HepG2 (cell line): ENCODE measurements around the gene CSNK1D. TPM values are rescaled to one million over a fixed set of nuclear protein-coding genes. Genes with fewer than 3 reads are reported as not detected.

Source experiments
- ARNT2 ChIP-seq: sonication (generic); formaldehyde crosslinking; IDR thresholded peaks from 2 replicates; pipeline ENCODE4 v1.8.0; 2022; ENCODE audit warnings: mild to moderate bottlenecking, low read depth, missing genetic modification reagents, moderate library complexity
- CCAR2 ChIP-seq: fragments of 200-400 bp; formaldehyde crosslinking; optimal IDR thresholded peaks from 2 replicates; pipeline ENCODE3; 2018; ENCODE audit warnings: low read depth, mild to moderate bottlenecking, low read length, moderate library complexity
- E2F1 ChIP-seq: sonication (generic); formaldehyde crosslinking; IDR thresholded peaks from 2 replicates; pipeline ENCODE4 v1.5.0; 2020; ENCODE audit warnings: missing genetic modification reagents
- ETV6 ChIP-seq: sonication (generic); formaldehyde crosslinking; conservative IDR thresholded peaks from 2 replicates; pipeline ENCODE4 v1.4.0; 2020; ENCODE audit warnings: missing genetic modification reagents
- FOXK1 ChIP-seq: sonication (generic); formaldehyde crosslinking; IDR thresholded peaks from 2 replicates; pipeline ENCODE4 v1.4.0; 2020; ENCODE audit warnings: low read depth, missing genetic modification reagents, borderline replicate concordance
- GATAD2A ChIP-seq: IDR thresholded peaks from 2 replicates; pipeline ENCODE4 v1.6.1; 2016
- KAT8 ChIP-seq: IDR thresholded peaks from 2 replicates; pipeline ENCODE4 v1.6.1; 2016; ENCODE audit warnings: missing genetic modification reagents, missing compliant biosample characterization
- KLF16 ChIP-seq, 2 experiments: sonication (generic) in 1 of 2; formaldehyde crosslinking in 1 of 2; IDR thresholded peaks; 2 replicates each; pipeline versions ENCODE4 v1.6.1 to v1.8.0; 2016 to 2023; ENCODE audit warnings: missing genetic modification reagents in 2 of 2, missing compliant biosample characterization in 1 of 2
- MYC ChIP-seq: sonication (generic); formaldehyde crosslinking; IDR thresholded peaks from 2 replicates; pipeline ENCODE4 v1.9.0; 2021; ENCODE audit warnings: missing genetic modification reagents, borderline replicate concordance
- NR2F6 ChIP-seq, 2 experiments: IDR thresholded peaks; 2 replicates each; pipeline ENCODE4 v1.6.1; 2016; ENCODE audit warnings: antibody characterized with exemption in 1 of 2, mild to moderate bottlenecking in 1 of 2
- POLR2A ChIP-seq, 2 experiments: IDR thresholded peaks; 2 replicates each; pipeline ENCODE4 v1.6.1; 2011; ENCODE audit warnings: low read depth in 2 of 2, low read length in 2 of 2, mild to moderate bottlenecking in 1 of 2, moderate library complexity in 1 of 2; ENCODE audit not compliant: insufficient read depth in 1 of 2
- PRDM4 ChIP-seq: sonication (generic); formaldehyde crosslinking; IDR thresholded peaks from 2 replicates; pipeline ENCODE4 v1.9.0; 2021; ENCODE audit warnings: missing genetic modification reagents, borderline replicate concordance
- RAD21 ChIP-seq: fragments of 450-650 bp; formaldehyde crosslinking; IDR thresholded peaks from 2 replicates; pipeline ENCODE4 v1.5.0; 2020; ENCODE audit warnings: mild to moderate bottlenecking
- RBFOX2 ChIP-seq: fragments of 200-400 bp; formaldehyde crosslinking; IDR thresholded peaks from 2 replicates; pipeline ENCODE4 v1.6.1; 2017; ENCODE audit warnings: low read depth, mild to moderate bottlenecking, low read length
- ZBTB8A ChIP-seq: sonication (generic); formaldehyde crosslinking; IDR thresholded peaks from 2 replicates; pipeline ENCODE4 v1.4.0; 2020; ENCODE audit warnings: mild to moderate bottlenecking, low read depth, missing genetic modification reagents, borderline replicate concordance
- ZNF816 ChIP-seq: sonication (generic); formaldehyde crosslinking; IDR thresholded peaks from 2 replicates; pipeline ENCODE4 v1.8.0; 2022; ENCODE audit warnings: missing genetic modification reagents, mild to moderate bottlenecking, borderline replicate concordance
- polyA plus RNA-seq, 8 experiments: library from polyadenylated mRNA; depleted of rRNA in 3 of 8; stranded (reverse) in 7 of 8; unstranded in 1 of 8; fragments of >200 nt; fragmentation: Illumina TruSeq in 4 of 8; extraction: Trizol in 4 of 8; gene quantifications; 2 replicates each; pipeline versions ENCODE4 v1.2.1 to v1.2.3, GENCODE V29; 2011 to 2016; ENCODE audit warnings: low read depth in 4 of 8, missing spikeins in 1 of 8, mixed read lengths in 1 of 8; ENCODE audit not compliant: insufficient read depth in 1 of 8
- total RNA-seq, 5 experiments: library from RNA; depleted of rRNA; stranded (reverse); fragments of >200 nt; fragmentation: Illumina TruSeq; extraction: Trizol; gene quantifications; 2 replicates each; pipeline ENCODE4 v1.2.3, GENCODE V29; 2016; ENCODE audit warnings: low read depth in 1 of 5
- TF ChIP-seq, protein P1 (sequence below): sonication (generic); formaldehyde crosslinking; IDR thresholded peaks from 2 replicates; pipeline ENCODE4 v1.4.0; 2020; ENCODE audit warnings: missing genetic modification reagents
- TF ChIP-seq, protein P2 (sequence below): sonication (generic); formaldehyde crosslinking; IDR thresholded peaks from 2 replicates; pipeline ENCODE4 v1.9.0; 2021; ENCODE audit warnings: missing genetic modification reagents, borderline replicate concordance
- TF ChIP-seq, protein P3 (sequence below): sonication (generic); formaldehyde crosslinking; IDR thresholded peaks from 2 replicates; pipeline ENCODE4 v1.4.0; 2020; ENCODE audit warnings: missing genetic modification reagents

Gene CSNK1D
- total and polyA plus RNA-seq, 2 of the 13 experiments (the other 11 are each of a cell fraction or from before 2014, with no cell fraction given) = 31.5 to 128 TPM

DNA sequence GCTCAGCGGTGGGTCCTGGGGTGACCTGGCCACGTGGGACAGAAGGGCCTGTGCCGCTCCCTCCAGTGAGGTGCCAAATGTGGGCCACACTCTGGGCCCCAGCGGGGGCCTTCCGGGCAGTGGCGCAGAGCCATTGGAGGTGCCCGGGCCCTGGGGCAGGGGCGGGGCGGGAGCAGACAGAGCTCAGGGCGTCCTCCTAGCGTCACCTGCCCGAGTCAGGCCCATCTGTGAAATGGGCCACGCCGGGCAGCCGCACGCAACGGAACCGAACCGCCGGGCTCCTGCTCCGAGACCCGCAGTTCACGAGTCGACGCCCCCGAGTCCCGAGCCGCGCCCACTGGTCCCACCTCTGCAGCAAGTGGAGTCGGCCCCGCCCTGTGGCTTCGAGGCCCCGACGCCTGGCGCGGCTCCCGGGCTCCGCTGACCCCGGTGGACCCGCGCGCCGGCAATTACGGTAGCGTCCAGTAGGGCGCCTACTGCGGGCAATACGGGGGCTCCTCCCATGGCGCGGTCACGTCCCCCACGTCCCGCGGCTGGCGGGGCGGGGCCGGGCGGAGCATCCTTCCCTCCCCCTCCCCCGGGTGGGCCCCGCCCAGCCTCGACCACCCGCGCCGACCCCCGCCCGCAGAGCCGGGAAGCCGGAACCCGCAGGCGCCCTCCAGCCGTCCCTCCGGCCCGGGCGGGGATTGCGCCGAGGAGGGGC is 42.7 kb downstream of the CSNK1D start (continued):
- TF ChIP-seq, protein P1, sequence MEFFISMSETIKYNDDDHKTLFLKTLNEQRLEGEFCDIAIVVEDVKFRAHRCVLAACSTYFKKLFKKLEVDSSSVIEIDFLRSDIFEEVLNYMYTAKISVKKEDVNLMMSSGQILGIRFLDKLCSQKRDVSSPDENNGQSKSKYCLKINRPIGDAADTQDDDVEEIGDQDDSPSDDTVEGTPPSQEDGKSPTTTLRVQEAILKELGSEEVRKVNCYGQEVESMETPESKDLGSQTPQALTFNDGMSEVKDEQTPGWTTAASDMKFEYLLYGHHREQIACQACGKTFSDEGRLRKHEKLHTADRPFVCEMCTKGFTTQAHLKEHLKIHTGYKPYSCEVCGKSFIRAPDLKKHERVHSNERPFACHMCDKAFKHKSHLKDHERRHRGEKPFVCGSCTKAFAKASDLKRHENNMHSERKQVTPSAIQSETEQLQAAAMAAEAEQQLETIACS (CRISPR knock-in tag) = peak; percentile 57; the same call in 1 of the 2 replicates
- peak; percentile 85 for TF ChIP-seq ETV6 (CRISPR knock-in tag)
- peak; percentile 24; the same call in 1 of the 2 replicates for TF ChIP-seq FOXK1 (CRISPR knock-in tag)
- TF ChIP-seq KAT8 (CRISPR knock-in tag) = peak; percentile 71; the same call in 1 of the 2 replicates
- no peak; the same call in none of the 2 replicates for TF ChIP-seq NR2F6 (IDR thresholded peaks at IDR 0.05)
- TF ChIP-seq NR2F6 (CRISPR knock-in tag; IDR thresholded peaks at IDR 0.05) = peak; percentile 86
- TF ChIP-seq CCAR2 = no peak
- peak in 1 of 2 experiments; percentile 98; a peak in 2 of 4 replicates for TF ChIP-seq KLF16 (CRISPR knock-in tag; IDR thresholded peaks at IDR 0.05)
- peak; percentile 95 for TF ChIP-seq ARNT2 (CRISPR knock-in tag)
- TF ChIP-seq, protein P2, sequence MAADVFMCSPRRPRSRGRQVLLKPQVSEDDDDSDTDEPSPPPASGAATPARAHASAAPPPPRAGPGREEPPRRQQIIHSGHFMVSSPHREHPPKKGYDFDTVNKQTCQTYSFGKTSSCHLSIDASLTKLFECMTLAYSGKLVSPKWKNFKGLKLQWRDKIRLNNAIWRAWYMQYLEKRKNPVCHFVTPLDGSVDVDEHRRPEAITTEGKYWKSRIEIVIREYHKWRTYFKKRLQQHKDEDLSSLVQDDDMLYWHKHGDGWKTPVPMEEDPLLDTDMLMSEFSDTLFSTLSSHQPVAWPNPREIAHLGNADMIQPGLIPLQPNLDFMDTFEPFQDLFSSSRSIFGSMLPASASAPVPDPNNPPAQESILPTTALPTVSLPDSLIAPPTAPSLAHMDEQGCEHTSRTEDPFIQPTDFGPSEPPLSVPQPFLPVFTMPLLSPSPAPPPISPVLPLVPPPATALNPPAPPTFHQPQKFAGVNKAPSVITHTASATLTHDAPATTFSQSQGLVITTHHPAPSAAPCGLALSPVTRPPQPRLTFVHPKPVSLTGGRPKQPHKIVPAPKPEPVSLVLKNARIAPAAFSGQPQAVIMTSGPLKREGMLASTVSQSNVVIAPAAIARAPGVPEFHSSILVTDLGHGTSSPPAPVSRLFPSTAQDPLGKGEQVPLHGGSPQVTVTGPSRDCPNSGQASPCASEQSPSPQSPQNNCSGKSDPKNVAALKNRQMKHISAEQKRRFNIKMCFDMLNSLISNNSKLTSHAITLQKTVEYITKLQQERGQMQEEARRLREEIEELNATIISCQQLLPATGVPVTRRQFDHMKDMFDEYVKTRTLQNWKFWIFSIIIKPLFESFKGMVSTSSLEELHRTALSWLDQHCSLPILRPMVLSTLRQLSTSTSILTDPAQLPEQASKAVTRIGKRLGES (CRISPR knock-in tag) = peak; percentile 89; the same call in 1 of the 2 replicates
- peak; percentile 46; the same call in 1 of the 2 replicates for TF ChIP-seq RAD21 (CRISPR knock-in tag)
- peak; percentile 96 for TF ChIP-seq ZNF816 (CRISPR knock-in tag)
- peak; percentile 88 for TF ChIP-seq ZBTB8A (CRISPR knock-in tag)
- TF ChIP-seq, protein P3, sequence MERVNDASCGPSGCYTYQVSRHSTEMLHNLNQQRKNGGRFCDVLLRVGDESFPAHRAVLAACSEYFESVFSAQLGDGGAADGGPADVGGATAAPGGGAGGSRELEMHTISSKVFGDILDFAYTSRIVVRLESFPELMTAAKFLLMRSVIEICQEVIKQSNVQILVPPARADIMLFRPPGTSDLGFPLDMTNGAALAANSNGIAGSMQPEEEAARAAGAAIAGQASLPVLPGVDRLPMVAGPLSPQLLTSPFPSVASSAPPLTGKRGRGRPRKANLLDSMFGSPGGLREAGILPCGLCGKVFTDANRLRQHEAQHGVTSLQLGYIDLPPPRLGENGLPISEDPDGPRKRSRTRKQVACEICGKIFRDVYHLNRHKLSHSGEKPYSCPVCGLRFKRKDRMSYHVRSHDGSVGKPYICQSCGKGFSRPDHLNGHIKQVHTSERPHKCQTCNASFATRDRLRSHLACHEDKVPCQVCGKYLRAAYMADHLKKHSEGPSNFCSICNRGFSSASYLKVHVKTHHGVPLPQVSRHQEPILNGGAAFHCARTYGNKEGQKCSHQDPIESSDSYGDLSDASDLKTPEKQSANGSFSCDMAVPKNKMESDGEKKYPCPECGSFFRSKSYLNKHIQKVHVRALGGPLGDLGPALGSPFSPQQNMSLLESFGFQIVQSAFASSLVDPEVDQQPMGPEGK (CRISPR knock-in tag) = no peak; the same call in none of the 2 replicates
- no peak; a peak in 1 of 4 replicates for TF ChIP-seq POLR2A (IDR thresholded peaks at IDR 0.05; ENCODE audit: insufficient read depth in 1 of 2, low read depth in 2 of 2, low read length in 2 of 2)
- peak; percentile 85 for TF ChIP-seq E2F1 (CRISPR knock-in tag)
- peak; percentile 55 for TF ChIP-seq GATAD2A (CRISPR knock-in tag)
- peak; percentile 86 for TF ChIP-seq MYC
- peak; percentile 90 for TF ChIP-seq RBFOX2
- no peak; the same call in 1 of the 2 replicates for TF ChIP-seq PRDM4 (CRISPR knock-in tag)
